ENCODE measurements around the gene RIPOR1.

DNA sequence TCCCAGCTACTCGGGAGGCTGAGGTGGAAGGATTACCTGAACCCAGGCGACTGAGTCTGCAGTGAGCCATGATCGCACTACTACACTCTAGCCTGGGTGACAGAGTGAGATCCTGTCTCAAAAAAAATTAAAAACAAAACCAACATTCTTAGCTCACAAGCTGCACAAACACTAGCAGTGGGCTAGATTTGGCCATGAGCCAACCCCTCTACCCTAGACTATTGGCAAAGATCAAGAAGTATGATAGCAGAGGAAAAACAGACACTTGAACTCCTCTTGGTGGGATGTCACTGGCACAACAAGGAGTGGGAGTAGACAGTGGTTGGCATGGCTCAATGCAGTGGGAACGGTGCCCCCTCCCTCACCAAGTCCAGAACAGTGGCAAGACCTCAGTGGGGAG, 19.6 kb upstream of the RIPOR1 start:
- no peak for TF ChIP-seq POLR2A (IDR thresholded peaks at IDR 0.05; ENCODE audit: low read depth, low read length)
- no peak for TF ChIP-seq TAF1 (IDR thresholded peaks at IDR 0.05; ENCODE audit: low read depth, low read length)
- TF ChIP-seq POLR2AphosphoS5 (IDR thresholded peaks at IDR 0.05; ENCODE audit: low read depth, low read length): no peak
- no peak for TF ChIP-seq SPI1 (IDR thresholded peaks at IDR 0.05; ENCODE audit: low read depth, low read length)
- no peak for TF ChIP-seq PAX5 (IDR thresholded peaks at IDR 0.05; ENCODE audit: insufficient read depth, low read length, severe bottlenecking)
